Testis (tissue), 2 donors: ENCODE results near the gene POLD2.

Experiments
- POLR2A ChIP-seq: fragments of 450-650 bp; IDR thresholded peaks from one replicate; pipeline ENCODE4 v1.6.1; 2017; ENCODE audit warnings: antibody characterized with exemption, mild to moderate bottlenecking, moderate library complexity
- TF ChIP-seq, protein P1 (sequence below), 3 experiments: fragments of 450-650 bp in 2 of 3; fragments of 200-600 bp in 1 of 3; sonication (generic) in 1 of 3; IDR thresholded peaks; one replicate each; pipeline ENCODE4 v1.5.1; 2016 to 2019; ENCODE audit warnings: antibody characterized with exemption in 3 of 3, mild to moderate bottlenecking in 2 of 3, moderate library complexity in 1 of 3

DNA sequence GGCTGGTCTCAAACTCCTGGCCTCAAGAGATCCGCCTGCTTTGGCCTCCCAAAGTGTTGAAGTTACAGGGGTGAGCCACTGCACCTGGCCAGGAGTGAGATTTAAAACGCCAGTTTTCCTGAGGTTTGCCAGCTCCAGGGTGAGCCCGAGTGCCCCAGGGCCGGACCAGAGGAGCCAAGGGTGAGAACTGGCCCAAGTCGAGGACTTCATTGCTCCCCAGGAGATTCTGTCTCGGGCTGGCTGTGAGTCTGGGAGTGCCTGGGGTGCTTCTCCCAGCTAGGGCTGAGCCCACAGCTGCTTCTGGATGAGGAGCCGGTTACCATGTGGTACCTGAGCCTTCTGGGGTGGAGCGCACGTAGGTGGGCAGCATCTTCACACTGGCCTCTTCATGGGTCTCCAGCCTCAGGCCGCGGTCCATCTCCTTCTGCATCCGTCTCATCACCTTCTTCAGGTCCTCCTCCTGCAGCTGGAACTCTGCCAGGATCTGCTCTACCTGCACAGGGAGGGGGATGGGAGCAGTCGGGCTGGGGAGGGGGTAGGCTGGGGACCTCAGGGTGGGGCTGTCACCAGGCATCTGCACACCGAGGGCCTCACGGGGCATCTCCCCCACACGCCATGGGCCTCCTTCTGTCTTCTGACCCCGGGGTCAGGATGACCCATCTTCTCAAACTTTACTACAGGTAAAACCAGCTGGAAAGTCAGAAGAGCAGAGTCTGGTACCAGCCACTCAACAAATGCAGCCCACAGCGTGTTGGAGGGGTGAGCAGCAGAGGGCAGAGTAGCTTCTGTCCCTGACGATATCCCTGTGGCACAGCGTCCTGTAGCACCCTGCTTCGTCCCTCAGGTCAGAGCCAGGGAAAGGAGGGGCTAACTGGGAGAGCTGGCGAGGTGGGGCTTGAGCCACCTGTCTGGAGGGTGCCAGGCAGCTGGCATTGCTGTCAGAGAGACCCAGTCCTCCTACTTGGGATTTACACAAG is 29.9 kb upstream of the POLD2 start:
- TF ChIP-seq, protein P1, sequence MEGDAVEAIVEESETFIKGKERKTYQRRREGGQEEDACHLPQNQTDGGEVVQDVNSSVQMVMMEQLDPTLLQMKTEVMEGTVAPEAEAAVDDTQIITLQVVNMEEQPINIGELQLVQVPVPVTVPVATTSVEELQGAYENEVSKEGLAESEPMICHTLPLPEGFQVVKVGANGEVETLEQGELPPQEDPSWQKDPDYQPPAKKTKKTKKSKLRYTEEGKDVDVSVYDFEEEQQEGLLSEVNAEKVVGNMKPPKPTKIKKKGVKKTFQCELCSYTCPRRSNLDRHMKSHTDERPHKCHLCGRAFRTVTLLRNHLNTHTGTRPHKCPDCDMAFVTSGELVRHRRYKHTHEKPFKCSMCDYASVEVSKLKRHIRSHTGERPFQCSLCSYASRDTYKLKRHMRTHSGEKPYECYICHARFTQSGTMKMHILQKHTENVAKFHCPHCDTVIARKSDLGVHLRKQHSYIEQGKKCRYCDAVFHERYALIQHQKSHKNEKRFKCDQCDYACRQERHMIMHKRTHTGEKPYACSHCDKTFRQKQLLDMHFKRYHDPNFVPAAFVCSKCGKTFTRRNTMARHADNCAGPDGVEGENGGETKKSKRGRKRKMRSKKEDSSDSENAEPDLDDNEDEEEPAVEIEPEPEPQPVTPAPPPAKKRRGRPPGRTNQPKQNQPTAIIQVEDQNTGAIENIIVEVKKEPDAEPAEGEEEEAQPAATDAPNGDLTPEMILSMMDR (IDR thresholded peaks at IDR 0.05), result no peak
- no peak for TF ChIP-seq POLR2A
